ENCODE data around the gene FCN2. TPM values are rescaled to one million over a fixed set of nuclear protein-coding genes. Genes with fewer than 3 reads are reported as not detected.

The FCN2 gene
- total and polyA plus RNA-seq, 2 of the 13 experiments (the other 11 are each of a cell fraction or from before 2014, with no cell fraction given) = not detected

GRCh38 chr9:134838651-134839454 lies 41.8 kb upstream of the FCN2 start (continued):
- TF ChIP-seq ZNF609 (CRISPR knock-in tag; IDR thresholded peaks at IDR 0.05; ENCODE audit: borderline replicate concordance) (no peak), SYNCRIP (IDR thresholded peaks at IDR 0.05; ENCODE audit: insufficient read depth, low read depth, low read length) (no peak)

GRCh38 chr9:134839455-134840125 lies 41.0 kb upstream of the FCN2 start:
- ChIA-PET CTCF (ENCODE audit: low intra/inter-chr PET ratio, low total read pairs) (no interaction called here), POLR2A (no interaction called here)
- Histone ChIP-seq H4K20me1 (ENCODE audit: insufficient read depth, low read length) (no peaks in the 10 kb centered on the region), H3K27me3 (ENCODE audit: control insufficient read depth in 1 of 2, insufficient read depth in 2 of 2, low read length in 2 of 2) (peaks cover 17 to 89% of the 10 kb centered on the region in 2 experiments), H3K36me3 (replicated peaks in 1 of 2; ENCODE audit: control insufficient read depth in 1 of 2, insufficient read depth in 2 of 2, low read length in 2 of 2) (no peaks in the 10 kb centered on the region), H3K79me2 (ENCODE audit: insufficient read depth, low read length) (no peaks in the 10 kb centered on the region), H3K9ac (ENCODE audit: insufficient read depth, low read depth, low read length) (no peak overlapping the region), H3K4me1 (ENCODE audit: insufficient read depth, low read length) (no peaks in the 10 kb centered on the region), H3K4me2 (ENCODE audit: low read depth, low read length) (no peak overlapping the region), H3K27ac (ENCODE audit: extremely low read length, insufficient read depth, low read length) (no peak overlapping the region), H3K4me3 (replicated peaks in 1 of 3; ENCODE audit: insufficient read depth in 1 of 3, low read depth in 2 of 3, low read length in 3 of 3) (no peak overlapping the region), H2AFZ (ENCODE audit: low read length) (no peak overlapping the region), H3K9me3 (ENCODE audit: low read length) (no peaks in the 10 kb centered on the region)
- no TSS peak for BruUV-seq (replicated peaks)
- in situ Hi-C loops (cut with HindIII; ENCODE audit: extremely low pct_ligation_motif_present, low pct_unique_long_range_greater_than_20kb) (no loop called here), intact Hi-C loops (cut with micrococcal nuclease; ENCODE audit: unreplicated experiment) (no loop called here)
- peak; percentile 78 for ATAC-seq
- TF ChIP-seq SAP130 (CRISPR knock-in tag; IDR thresholded peaks at IDR 0.05; ENCODE audit: low read depth) (no peak), IRF2 (CRISPR knock-in tag; IDR thresholded peaks at IDR 0.05) (no peak), ZBTB44 (CRISPR knock-in tag; IDR thresholded peaks at IDR 0.05) (no peak), ZNF678 (CRISPR knock-in tag; IDR thresholded peaks at IDR 0.05) (no peak), CTCF (CRISPR knock-in tag; IDR thresholded peaks at IDR 0.05) (peak; percentile 48)
- FAIRE-seq = no peak
- WGBS (ENCODE audit: low lambda C conversion rate) = 0% methylated on average over 3 of the region's 21 CpGs
- DNase-seq (ENCODE audit: low spot score) = no peak

Data from HepG2 (cell line).